ENCODE measurements around the gene MALRD1.

Gene MALRD1

DNA sequence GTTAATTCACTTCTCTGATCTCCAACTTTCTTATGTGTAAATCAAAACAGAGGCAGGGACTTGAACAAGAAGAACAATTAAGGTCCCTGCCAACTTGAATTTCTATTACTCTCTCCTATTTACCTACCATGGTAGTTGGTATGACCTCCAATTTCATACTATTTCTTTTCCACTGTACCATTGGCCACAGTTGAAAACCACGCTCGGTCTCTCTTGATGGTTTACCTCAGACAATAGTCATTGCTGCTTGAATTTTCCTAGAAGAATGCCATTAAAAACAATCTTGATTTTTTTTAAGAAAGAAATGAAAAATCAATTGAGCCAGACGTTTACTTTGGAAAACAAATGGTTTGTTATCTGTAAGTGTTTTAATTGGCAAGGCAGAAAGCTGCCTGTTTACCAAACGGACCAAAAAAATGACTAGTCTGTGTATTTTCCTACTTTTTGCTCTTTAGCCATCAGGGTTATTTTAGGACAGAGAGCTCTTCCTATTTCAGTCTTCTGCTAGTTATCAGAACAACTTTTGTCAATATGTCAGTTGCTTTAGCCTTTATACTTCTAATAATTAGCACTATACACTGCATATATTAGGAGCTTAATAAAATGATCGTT is 610.1 kb downstream of the MALRD1 start:
- no peak for DNase-seq

DNA sequence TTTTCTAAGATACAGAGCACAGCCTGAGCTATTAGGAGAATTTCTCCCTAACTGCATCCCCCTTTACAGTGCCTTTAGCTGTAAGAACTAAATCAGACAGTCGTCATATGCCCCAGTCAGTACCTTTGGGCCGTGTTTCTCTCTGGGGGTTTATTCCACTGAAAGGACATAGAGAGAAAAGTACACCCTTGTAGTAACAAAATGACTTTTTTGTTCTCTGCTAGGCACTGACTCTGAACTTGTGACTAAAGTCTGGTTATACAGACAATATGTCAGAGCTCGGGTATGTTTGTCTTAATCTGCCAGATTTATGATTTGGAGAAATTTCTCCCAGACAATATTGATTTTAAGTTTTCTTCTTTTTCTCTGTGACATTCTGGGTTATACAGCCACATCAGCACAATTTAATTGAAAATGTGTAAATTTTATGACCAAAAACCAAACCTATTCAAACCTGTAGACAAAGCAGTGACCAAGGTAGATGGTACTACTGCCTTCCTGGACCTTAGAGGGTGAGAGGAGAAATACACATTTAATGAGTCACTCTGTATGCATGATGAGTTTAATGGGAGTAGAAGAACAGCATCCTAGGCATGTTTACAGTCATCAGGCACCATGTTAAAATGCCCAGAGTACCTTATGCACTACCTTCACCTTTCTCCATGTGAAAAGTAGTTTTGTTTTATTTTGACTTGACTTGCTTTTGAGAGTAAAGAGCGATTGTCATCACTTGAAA is 611.5 kb downstream of the MALRD1 start:
- DNase-seq, result peak; percentile 89

DNA sequence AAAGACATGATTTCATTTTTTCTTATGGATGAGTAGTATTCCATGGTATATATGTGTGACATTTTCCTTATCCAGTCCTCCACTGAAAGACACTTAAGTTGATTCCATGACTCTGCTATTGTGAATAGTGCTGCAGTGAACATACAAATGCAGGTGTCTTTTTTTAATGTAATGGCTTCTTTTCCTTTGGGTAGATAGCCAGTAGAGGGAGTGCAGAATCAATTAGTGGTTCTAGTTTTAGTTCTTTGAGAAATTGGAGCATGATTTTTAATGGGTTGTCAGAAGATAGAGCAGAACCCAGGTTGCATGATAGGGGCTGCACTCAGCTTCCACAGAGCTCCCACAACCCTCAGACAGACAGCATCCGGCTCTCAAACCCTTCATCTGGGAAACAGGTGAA is 614.7 kb downstream of the MALRD1 start:
- DNase-seq, result no peak

DNA sequence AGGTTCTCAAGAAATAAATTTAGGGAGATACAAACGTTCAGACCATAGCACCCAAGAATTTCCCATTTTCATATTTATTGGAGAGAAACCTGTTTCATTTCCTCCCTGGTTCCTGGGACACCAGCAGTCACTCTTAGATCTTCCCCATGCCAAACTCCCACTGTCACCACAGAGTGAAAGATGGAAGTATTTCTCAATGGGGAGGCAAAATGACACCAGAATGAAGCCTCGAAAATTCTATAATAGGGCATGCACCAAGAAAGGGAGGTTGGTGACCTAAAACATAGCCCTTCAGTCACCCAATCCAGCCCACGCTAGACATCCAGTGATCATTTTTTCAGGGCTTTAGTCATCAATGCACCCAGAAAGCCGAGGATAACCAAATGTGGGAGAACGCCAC is 619.5 kb downstream of the MALRD1 start:
- no peak for DNase-seq

DNA sequence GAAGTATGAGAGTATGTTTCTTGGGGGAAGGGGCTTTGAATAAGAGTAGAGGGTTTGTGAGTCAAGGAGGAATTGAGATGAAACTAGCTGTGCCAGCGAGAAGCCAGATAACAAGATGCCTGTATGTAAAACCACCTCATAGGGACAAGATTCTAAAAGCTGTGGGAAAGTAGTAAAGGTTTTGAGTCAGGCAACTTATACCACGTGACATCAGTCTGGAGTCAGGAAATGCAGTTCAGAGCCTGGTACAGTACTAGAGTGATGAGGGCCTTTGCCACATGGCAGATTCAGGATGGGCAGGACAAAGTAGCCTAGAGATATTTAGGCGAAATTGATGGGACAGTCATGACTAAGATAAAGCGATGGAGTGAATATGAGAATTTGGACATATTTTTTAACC is 627.5 kb downstream of the MALRD1 start:
- no peak for DNase-seq

DNA sequence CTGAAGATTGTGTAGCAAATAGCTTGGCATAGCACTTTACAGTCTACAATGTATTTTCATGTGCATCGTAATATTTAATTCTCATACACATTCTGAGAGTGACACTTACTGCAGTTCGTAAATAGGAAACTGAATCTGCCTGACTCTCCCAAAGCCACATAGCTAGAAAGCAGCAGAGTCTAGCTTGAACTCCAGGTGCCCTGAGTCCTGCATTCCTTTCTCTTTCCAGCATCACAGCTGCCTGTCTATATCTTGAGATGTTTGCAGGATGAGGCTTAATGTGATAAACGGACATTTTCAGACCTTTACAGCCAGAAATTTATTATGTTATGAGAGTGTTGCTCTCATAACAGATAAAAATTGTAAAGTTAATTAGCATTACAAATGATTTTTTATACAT is 634.8 kb downstream of the MALRD1 start:
- peak; percentile 32 for DNase-seq

DNA sequence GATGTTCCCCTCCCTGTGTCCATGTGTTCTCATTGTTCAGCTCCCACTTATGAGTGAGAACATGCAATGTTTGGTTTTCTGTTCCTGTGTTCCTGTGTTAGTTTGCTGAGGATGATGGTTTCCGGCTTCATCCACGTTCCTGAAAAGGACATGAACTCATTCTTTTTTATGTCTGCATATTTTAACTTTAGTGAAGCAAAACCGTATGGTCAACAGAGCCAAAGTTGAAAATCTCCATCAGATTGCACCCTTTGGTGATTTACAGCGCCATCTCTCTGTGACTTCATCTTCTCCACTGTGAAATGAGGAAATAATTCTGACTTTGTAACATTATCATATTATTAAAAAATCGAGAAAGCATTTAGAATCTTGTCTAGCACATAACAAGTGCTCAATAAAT is 635.4 kb downstream of the MALRD1 start:
- peak; percentile 56 for DNase-seq

DNA sequence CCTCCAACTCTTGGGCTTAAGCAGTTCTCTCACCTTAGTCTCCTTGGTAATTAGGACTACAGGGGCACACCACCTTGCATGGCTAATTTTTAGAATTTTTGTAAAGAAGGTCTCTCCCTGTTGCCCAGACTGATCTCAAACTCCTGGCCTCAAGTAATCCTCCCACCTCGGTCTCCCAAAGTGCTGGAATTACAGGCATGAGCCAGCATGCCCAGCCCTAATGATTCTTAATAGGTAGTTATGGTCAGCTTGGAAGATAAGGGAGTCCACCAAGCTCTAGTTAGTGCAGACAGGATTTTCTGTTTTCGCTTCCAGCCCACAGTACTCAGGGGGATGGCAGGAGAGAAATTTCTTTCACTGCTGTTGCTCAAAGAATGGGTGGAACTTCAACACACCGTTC is 639.7 kb downstream of the MALRD1 start:
- no peak for DNase-seq

DNA sequence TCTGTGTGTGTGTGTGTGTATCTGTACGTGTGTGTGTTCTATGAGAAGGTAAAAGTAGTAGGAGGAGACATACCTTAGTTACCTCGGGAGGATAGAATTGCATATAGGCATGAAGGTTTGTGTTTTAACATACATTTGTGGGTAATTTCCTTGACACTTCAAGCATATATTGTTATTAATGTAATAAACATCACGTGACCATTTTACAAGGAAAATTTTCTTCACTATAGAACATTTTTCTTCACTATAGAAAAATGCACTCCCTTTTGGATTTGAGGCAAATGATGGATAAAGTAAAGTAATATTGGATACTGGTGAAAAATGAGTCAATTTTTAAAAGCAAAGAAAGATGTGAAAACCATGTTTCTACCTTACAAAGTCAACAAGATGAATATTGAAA is 640.6 kb downstream of the MALRD1 start:
- no peak for DNase-seq

DNA sequence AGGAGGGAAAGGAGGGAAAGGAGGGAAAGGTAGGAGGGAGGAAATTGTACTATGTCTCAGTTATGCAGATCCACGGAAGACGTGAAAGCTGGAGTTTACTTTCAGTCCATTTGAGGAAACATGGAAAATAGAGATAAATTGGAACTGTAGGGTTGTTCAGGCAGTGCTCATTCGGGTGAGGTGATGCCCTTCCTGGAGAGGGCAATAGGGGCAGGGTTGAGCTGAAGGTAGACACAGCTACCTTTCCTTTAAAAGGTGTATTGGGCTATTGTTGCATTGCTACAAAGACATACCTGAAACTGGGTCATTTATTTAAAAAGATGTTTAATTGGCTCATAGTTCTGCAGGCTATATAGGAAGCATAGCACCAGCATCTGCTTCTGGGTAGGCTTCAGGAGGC is 650.7 kb downstream of the MALRD1 start:
- no peak for DNase-seq

DNA sequence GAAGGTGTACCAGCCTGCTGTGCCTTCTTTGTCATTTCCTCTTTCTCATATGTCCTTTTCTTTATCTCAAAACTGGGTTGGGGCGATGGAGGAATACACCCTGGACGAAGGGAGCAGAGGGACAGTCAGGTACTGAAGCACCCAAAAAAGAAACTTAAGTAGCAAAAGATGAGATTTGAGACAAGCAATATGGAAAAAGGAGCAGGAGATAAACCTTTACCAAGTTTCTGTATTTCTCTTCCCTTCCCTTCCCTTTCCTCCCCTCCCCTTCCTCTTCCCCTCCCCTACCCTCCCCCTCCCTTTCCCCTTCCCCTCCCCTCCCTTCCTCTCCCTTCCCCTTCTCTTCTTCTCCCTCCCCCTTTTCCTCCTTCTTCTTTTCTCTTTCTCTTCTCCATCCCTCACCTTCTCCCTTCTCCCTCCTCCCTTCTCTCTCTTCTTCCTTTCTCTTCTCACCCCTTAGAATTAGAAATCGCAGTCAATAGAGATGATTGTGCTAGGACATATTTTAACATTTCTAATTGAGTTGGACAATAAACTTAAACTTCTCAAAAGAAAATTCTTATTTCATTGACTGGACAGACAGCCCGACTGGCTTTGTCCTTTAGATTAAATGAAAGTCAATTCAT is 652.9 kb downstream of the MALRD1 start:
- no peak for DNase-seq

DNA sequence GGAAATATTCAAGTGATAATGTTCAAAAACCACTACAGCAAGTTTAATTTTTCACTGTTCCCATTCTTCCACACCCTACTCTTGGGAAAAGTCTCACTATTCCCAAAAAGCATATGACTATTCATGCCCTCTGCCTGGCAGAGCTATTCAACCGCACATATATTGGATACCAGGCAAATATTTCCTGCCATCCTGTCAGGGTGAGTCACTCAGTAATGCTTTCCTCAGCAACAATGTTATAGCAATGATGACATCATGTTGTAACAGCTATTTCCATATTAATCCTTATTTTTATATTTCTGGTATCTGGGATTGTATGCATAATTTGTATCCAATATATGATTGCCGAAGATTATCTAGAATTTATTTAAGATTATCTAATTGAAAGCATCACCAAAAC is 653.6 kb downstream of the MALRD1 start:
- DNase-seq, result peak; percentile 61

DNA sequence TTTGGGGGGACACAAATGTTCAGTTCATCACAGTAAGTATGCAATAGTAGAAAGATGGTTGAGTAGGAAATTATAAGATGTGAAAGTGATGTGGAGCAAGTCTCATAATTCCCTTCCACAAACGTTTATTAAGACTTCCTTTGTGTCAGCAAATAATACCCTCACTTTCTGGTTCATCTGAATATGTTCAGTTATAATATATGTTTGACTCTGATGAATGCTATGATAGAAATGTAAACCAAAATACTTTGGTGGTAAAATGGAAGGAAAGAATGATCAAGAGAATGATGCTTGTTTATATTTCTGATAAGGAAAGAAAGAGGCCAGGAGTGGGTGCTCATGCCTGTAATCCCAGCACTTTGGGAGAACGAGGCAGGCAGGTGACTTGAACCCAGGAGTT is 655.9 kb downstream of the MALRD1 start:
- DNase-seq, result no peak

DNA sequence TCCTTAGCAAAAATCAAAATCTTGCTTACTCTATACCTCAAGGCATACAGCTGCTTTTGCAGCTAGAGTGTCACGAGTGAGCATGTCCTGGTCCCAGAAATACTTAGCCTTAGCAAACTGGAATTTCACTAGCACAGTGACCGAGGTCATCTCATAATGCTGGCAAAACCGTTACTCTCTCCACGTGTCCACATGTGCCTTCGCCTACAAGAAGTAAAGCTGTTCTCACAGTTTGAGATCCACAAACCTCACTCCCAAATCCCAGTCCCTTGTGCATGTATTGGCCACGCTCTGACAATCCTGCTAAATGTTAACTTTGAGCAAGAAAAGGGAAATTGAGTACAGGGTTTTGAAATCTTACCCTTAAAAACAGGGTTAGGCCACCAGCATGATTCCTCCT is 656.6 kb downstream of the MALRD1 start:
- no peak for DNase-seq

DNA sequence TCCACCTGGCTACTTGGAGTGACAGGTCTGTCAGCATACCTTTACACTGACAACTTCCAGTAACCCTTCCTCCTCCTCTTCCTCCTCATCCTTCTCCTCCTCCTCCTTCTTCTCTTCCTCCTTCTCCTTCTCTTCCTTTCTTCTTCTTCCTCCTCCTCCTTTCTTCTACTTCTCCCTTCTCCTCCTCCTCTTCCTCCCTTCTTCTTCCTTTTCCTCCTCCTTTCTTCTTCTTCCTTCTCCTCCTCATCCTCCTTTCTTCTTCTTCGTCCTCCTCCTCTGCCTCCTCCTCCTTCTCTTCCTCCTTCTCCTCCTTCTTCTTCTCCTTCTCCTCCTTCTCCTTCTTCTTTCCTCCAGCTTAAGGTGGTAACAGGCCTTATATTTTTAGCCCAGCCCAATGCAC is 658.3 kb downstream of the MALRD1 start:
- no peak for DNase-seq

DNA sequence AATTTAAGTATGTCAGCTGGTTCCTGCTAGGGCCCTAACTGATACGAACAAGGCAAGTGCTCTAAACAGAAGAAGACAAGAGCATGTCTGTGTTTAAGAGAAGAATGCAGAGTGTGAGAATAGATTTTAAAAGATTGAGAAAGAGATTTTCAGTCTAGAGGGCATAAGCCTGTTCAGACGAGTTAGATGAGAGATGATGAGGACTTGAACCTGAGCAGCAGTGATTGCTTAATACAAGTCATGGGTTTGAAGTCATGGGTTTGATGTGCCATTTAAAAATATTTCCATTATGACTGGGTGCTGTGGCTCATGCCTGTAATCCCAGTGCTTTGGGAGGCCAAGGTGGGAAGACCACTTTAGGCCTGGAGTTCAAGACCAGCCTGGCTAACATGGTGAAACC is 658.8 kb downstream of the MALRD1 start:
- DNase-seq, result no peak

DNA sequence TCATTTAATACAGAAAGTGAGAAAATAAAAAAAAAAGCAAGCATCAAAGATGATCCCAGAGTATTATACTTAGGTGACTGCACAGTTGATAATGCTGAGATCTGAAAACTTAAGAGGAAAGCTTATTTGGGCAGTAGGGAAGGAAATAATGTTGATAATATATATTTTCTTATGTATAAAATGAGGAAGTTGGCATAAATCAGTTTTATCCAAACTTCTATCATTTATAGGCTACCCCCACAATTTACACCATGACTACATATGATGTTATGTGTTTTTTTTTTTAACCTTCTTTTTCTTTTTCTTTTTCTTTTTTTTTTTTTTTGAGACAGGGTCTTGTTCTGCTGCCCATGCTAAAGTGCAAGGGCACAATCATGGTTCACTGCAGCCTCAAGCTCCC is 659.4 kb downstream of the MALRD1 start:
- DNase-seq, result no peak

DNA sequence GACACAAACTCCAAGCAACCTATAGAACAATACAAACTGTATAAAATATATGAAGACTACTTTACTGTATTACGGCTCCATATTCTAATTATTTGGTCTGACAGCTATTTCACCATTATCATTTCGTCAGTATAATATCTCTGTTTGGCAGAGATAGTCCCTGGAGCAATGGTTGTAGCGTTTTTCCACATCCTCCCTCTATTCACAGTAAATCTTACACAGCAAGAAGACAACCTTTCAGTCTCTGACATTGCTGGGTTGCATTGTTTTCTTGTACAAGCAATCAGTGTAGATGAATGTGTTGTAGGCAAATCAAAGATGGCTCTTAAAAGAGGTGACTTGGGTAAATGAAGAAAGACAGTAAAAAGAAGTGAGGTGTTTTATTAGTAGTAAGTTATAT is 662.0 kb downstream of the MALRD1 start:
- DNase-seq, result no peak

DNA sequence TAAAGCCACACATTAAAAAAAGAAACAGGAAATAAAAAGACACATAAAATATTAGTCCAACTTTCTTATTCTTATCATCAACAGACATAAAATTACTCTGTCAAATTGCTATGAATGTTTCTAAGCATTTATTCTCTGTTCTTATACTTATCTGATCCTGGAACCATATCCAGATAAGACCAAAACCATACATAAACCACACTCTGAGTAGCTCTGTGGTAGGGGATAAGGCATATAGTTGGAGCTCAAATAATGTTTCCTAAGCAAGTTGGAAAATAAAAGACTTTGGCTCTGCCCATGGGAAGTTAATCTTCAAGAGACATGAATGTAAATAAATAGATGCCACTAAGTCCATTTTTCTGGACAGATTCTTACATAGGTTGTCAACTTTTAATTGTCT is 664.6 kb downstream of the MALRD1 start:
- DNase-seq, result no peak

DNA sequence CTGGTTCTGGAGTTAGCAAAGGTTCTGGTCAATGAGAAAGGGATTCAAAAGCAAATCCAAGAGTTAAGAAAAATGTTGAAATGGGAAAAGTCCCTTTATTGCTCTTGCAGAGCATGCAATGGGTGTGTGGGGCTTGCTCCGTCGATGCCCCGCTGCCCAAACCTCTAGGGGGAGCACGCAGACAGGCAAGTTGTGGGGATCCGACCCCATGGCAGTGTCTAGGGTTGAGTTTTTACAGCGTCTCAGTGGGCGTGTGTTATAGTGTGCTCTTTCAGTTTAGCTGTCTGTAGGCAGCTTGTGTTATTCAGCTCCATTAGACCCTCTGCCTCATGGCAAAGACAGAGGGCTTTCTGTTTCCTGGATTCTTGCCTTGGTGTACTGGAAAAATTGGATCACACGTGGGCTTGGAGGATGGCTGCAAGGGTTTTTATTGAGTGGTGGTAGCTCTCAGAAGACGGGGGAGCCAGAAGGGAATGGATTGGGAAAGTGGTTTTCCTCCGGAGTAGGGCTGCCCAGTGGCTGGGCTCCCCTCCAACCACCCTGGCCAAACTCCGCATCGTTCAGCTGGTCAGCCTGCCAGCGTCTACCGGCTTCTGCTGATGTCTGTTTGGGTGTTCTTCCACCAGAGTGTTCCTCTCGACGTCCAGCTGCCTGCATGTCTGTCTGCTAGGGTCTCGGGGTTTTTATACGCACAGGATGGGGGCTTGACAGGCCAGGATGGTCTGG is 665.4 kb downstream of the MALRD1 start:
- DNase-seq, result no peak

DNA sequence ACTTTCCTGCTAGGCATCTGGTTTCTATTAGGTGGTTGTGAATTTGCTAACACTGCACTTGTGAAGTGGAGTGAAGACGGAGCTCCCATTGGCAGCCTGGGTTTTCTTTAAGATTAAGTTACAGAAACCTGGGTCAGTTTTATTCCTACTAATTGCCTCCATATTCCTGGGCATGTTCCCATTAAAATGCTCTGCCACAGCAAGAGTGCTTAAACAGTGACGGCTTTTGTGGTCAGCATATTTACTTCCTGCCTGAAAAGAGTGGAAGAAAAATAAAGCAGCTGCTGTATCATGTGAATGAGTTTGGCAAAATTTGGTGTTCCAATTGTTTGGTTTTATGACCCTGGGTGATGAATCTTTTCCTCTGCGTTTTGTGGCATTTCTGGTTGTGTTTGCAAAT is 670.7 kb downstream of the MALRD1 start:
- no peak for DNase-seq

DNA sequence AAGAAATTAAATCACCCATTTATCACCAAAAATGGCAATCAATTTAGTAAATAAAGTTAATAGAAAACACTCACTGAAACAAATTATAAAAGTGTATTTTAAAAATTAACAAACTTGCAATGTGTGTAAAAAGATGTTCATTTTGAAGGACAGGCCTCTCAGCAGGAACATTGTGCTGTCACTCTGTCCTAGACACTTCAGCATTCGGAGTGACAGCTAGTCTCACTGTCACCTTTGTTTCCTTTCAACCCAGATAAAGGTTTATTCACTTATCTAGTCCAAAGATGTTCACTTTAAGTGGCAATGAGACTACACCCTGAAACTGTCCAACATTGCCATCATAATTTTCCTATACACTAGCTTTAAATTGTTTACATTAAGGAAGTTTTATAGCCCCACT is 675.7 kb downstream of the MALRD1 start:
- no peak for DNase-seq

DNA sequence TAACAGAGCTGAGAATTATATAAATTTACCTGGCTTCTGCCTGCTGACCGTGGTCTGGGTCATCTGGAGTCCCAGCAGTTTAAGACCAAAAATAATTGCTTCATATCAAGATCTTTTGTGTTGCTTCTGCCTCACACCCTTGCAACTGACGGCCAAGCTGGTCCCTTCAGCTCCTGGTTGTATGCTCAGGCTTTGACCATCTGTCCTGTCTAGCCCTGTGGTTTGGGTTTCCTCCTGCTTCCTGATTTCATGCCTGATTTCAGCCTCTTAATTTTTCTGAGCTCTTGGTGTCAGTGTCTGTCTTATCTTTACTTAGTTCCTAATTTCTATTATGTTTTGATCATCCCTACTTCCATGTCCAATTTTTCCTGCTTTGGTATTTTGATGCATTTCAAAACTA is 679.8 kb downstream of the MALRD1 start:
- DNase-seq, result no peak

DNA sequence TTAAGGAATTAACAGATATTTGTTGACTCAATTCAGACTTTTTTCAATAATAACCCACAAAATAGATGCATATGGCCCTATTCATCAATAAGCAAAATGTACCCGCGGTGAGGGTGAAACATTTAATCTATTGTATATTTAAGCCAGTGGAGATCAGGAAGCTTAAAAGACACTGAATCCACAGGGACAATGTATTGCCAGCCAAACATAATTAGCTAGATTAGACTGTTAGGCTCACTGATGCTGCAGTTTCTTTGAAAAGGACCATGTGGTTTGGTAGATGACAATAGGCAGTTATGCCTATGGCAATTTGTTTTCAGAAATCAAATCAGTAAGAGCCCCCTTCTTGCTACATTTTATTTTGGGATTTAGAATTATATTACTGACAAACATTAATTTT is 680.4 kb downstream of the MALRD1 start:
- no peak for DNase-seq
